Measurements from ENCODE around the gene SLC37A2.

GRCh38 chr11:125055107-125055715 lies 7.9 kb upstream of the SLC37A2 start:
- TF ChIP-seq CTCF (conservative IDR thresholded peaks at IDR 0.05; ENCODE audit: low read depth, low read length) (no peak), EZH2 (IDR thresholded peaks at IDR 0.05; ENCODE audit: borderline replicate concordance, low read depth, low read length, poor library complexity, severe bottlenecking) (no peak)

Measured in A673 (cell line).